Mesothelial cell of epicardium (in vitro differentiated cells): ENCODE measurements around the gene SRC. TPM values are rescaled to one million over a fixed set of nuclear protein-coding genes. Genes with fewer than 3 reads are reported as not detected.

ENCODE experiments used
- DNase-seq, 2 experiments: peaks; one replicate each; pipeline ENCODE4 v3.0.0; 2021; ENCODE audit warnings: low spot score in 2 of 2; ENCODE audit not compliant: unreplicated experiment in 2 of 2
- H3K27ac Mint-ChIP-seq: 2 replicates; pipeline ENCODE4 v1.8.0; 2021; ENCODE audit warnings: mixed read lengths
- H3K27me3 Mint-ChIP-seq: 2 replicates; pipeline ENCODE4 v1.8.0; 2021; ENCODE audit warnings: low read depth, mixed read lengths
- H3K36me3 Mint-ChIP-seq: 2 replicates; pipeline ENCODE4 v1.8.0; 2021; ENCODE audit warnings: mixed read lengths
- H3K4me1 Mint-ChIP-seq: 2 replicates; pipeline ENCODE4 v1.8.0; 2021; ENCODE audit warnings: mixed read lengths
- H3K4me3 Mint-ChIP-seq: 2 replicates; pipeline ENCODE4 v1.8.0; 2021; ENCODE audit warnings: mild to moderate bottlenecking, moderate library complexity, mixed read lengths
- H3K9me3 Mint-ChIP-seq: 2 replicates; pipeline ENCODE4 v1.8.0; 2021; ENCODE audit warnings: mixed read lengths
- total RNA-seq: library from RNA; stranded (reverse); gene quantifications from 3 replicates; pipeline ENCODE4 v1.2.1, GENCODE V29; 2021
- TF ChIP-seq, protein P1 (sequence below): fragments of 200-600 bp; sonication (generic); IDR thresholded peaks from one replicate; pipeline ENCODE4 v1.5.0; 2021; ENCODE audit warnings: antibody characterized with exemption; ENCODE audit not compliant: unreplicated experiment

SRC gene
- total RNA-seq, 1 donor from 2014 or later: 85.2 TPM

DNA sequence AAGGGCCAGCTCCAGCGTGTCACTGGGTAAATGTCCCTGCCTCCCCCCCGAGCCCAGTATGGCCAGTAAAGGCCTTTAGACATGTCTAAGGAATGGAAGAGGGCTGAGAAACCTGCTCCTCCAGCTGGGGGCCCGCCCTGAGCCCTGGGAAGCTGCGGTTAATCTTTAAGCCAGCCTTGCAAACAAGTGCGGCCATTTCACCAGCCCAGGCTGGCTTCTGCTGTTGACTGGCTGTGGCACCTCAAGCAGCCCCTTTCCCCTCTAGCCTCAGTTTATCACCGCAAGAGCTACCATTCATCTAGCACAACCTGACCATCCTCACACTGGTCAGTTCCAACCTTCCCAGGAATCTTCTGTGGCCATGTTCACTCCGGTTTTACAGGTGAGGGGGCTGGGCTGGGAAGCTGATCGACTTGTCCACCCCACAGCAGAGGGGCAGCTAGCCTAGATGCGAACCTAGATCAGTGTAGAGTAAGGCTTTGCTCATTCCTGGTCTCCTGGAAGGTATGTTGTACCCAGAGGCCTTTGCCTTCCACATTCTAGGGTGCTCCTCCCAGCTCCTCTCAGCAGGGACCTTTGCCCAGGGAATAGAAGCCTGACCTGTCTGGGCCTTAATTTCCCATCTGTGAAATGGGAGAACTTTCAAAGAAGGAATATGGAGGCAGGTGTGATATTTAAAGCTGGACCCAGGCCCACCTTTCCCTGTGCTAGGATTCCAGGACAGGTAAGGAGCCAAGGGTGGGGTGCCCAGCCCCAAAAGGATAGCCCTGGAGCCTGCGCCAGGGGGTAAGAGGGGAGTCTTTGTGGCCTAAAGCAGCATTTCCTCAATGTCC lies 1.2 kb upstream of the SRC start:
- H3K9me3 Mint-ChIP-seq: no peaks in the 10 kb centered on the region
- H3K27me3 Mint-ChIP-seq: no peaks in the 10 kb centered on the region
- peak overlapping the region; percentile 67 for H3K4me3 Mint-ChIP-seq
- TF ChIP-seq, protein P1, sequence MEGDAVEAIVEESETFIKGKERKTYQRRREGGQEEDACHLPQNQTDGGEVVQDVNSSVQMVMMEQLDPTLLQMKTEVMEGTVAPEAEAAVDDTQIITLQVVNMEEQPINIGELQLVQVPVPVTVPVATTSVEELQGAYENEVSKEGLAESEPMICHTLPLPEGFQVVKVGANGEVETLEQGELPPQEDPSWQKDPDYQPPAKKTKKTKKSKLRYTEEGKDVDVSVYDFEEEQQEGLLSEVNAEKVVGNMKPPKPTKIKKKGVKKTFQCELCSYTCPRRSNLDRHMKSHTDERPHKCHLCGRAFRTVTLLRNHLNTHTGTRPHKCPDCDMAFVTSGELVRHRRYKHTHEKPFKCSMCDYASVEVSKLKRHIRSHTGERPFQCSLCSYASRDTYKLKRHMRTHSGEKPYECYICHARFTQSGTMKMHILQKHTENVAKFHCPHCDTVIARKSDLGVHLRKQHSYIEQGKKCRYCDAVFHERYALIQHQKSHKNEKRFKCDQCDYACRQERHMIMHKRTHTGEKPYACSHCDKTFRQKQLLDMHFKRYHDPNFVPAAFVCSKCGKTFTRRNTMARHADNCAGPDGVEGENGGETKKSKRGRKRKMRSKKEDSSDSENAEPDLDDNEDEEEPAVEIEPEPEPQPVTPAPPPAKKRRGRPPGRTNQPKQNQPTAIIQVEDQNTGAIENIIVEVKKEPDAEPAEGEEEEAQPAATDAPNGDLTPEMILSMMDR: no peak
- peak overlapping the region; percentile 81 for H3K27ac Mint-ChIP-seq
- no peak for DNase-seq
- H3K36me3 Mint-ChIP-seq: peaks cover 7% of the 10 kb centered on the region
- H3K4me1 Mint-ChIP-seq: peaks cover 31% of the 10 kb centered on the region

DNA sequence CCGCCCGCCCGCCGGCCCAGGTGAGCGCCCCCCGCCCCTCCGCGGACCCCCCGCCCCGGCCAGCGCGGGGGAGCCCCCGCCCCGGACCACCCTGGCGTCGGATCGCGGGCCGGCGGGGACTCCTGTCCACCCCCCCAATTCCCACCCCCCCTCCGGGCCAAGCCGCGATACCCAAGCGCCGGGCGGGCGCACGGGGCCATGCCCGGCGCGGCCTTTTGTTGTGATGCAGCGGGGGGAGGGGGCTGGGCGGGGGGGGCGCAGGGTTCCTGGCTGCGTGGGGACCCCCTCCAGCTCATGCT lies 245 bp downstream of the SRC start:
- H3K27ac Mint-ChIP-seq: no peak overlapping the region
- H3K4me1 Mint-ChIP-seq: peaks cover 28% of the 10 kb centered on the region
- TF ChIP-seq, protein P1: no peak
- no peaks in the 10 kb centered on the region for H3K9me3 Mint-ChIP-seq
- DNase-seq: no peak
- H3K36me3 Mint-ChIP-seq: peaks cover 16% of the 10 kb centered on the region
- H3K4me3 Mint-ChIP-seq: peak overlapping the region; percentile 48
- H3K27me3 Mint-ChIP-seq: no peaks in the 10 kb centered on the region

DNA sequence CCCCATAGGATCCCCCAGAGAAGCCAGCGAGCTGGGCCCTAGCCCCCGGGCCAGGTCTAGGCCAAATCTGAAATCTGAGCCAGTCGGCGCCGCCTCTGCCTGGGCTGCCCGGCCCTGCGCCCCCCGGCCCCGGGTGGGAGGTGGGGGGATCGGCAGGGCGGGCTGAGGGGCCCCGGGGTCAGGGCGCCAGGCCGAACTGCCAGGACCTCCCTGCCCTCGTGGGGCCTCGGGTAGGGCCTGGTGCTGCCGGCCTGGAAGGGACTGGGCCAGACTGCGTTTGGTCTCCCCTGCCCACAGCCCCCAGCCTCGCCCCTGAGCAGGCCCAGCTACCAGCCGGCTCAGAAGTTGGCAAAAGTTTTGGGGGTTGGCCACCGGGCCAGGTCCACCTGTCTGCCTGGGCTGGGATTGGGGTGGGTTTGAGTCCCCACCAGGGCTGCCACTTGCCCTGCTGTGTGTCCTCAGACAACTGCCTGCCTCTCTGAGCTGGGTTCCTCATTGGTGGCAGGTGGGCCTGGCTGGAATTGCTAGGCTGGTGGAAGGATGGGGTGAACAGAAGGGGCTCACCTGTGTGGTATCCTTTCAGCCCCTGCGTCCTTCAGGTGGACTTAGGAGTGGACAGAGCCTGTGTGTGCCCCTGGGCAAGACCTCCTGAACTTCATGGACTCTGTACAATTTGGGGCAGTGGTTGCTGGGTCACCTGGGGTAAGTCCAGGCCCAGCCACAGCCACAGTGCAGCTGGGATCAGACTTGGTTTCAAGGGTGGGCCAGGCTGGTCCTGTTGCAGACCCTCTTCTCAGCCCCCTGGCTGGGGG lies 801 bp downstream of the SRC start:
- Mint-ChIP-seq H3K27me3 (no peaks in the 10 kb centered on the region), H3K36me3 (peaks cover 21% of the 10 kb centered on the region), H3K4me3 (peak overlapping the region; percentile 60), H3K27ac (peak overlapping the region; percentile 83), H3K9me3 (no peaks in the 10 kb centered on the region), H3K4me1 (peaks cover 28% of the 10 kb centered on the region)
- TF ChIP-seq, protein P1: no peak
- no peak for DNase-seq

DNA sequence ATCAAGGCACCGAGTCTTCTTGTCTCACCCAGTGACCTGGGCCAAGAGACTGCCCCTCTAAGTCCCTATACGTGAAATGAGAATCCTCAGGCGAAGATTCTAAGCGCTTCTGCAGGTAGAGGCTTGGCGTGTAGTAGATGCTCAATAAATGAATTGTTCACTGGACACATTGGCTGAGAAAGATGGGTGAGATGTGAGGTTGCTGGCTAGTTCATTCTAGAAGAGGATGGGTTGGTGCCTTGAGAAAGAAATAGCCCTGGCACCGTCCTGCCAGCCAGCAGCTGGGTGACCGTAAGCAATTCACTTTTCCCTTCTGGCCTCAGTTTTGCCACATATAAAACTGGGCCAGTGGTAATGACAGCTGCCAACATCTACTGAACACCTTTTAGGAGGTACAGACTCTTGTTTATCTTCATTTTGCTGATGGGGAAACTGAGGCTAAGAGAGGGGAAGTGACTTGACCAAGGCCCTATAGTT lies 1.4 kb downstream of the SRC start:
- DNase-seq: no peak
- Mint-ChIP-seq H3K4me1 (peaks cover 28% of the 10 kb centered on the region), H3K27me3 (no peaks in the 10 kb centered on the region), H3K4me3 (peak overlapping the region; percentile 60), H3K36me3 (peaks cover 22% of the 10 kb centered on the region), H3K9me3 (no peaks in the 10 kb centered on the region), H3K27ac (peak overlapping the region; percentile 83)
- TF ChIP-seq, protein P1: no peak

DNA sequence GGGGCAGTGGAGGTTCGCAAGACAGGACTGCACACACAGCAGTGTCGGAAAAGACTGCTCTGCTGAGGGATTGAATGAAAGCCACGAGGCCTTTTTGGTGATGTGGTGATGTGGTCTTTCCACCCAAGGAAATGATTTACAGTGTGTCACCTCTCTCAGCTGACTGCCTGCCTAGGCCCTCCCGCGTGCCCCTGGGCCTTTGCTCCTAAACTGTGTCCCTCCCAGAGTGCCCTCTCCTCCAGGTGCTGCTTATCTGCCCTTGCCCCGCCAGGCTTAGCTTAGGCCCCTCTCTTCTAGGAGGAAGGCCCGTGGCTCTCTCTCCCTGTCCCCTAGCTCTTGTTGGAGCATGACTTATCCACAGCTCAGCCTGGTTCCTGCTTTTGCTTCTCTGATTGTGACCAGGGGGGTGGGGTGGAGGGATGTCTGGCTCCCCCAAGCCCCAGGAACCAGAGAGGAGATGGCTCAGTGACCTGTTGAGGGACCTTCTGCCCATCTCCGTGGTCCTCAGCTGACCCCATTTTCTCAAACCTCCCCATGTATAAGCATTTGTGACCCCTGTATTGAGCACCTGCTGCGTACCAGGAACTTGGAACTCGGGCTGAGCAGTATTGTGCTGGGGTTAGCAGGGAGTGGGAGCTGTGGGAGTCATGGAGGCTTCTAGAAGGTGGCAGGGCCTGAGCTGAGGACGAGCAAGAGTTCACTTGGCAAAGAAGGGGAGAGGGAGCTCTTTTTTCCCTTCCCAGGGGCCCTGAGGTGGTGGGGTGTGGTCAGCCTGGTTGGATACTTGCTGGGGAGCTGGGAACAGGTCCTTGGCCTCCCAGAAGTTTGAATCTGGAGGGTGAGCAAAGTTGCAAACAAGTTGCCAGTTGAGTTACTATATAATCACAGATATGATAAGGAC lies 2.2 kb downstream of the SRC start:
- peaks cover 28% of the 10 kb centered on the region for H3K4me1 Mint-ChIP-seq
- peaks cover 22% of the 10 kb centered on the region for H3K36me3 Mint-ChIP-seq
- H3K27ac Mint-ChIP-seq: peak overlapping the region; percentile 83
- DNase-seq: no peak
- H3K27me3 Mint-ChIP-seq: no peaks in the 10 kb centered on the region
- no peaks in the 10 kb centered on the region for H3K9me3 Mint-ChIP-seq
- TF ChIP-seq, protein P1: no peak
- H3K4me3 Mint-ChIP-seq: peak overlapping the region; percentile 60
